SU-DHL-6 (cell line): ENCODE measurements around the gene BZW2.

Experiments
- H2AFZ ChIP-seq: fragments of 200-600 bp; sonication (generic); 2 replicates; pipeline ENCODE4 v1.6.1; 2014; ENCODE audit warnings: low read depth, mild to moderate bottlenecking, moderate library complexity, mixed read lengths, antibody characterized with exemption, low read length; ENCODE audit not compliant: severe bottlenecking
- H3F3A ChIP-seq: fragments of 200-600 bp; shearing (Covaris generic); 2 replicates; pipeline ENCODE4 v1.6.0; 2016; ENCODE audit warnings: antibody characterized with exemption, mild to moderate bottlenecking; ENCODE audit not compliant: insufficient read depth
- H3K27ac ChIP-seq: fragments of 200-600 bp; sonication (generic); 2 replicates; pipeline ENCODE4 v1.5.1; 2016; ENCODE audit warnings: low read depth, mild to moderate bottlenecking, low read length, moderate library complexity, mixed read lengths
- H3K27me3 ChIP-seq: fragments of 200-600 bp; sonication (generic), shearing (Covaris generic); 2 replicates; pipeline ENCODE4 v1.6.0; 2014; ENCODE audit warnings: mild to moderate bottlenecking, low read length
- H3K36me3 ChIP-seq: fragments of 200-600 bp; sonication (generic); 2 replicates; pipeline ENCODE4 v1.6.1; 2014; ENCODE audit warnings: mild to moderate bottlenecking, low read length, mixed read lengths
- H3K4me2 ChIP-seq: fragments of 300-600, 200-600 bp; shearing (Covaris generic), sonication (generic); 2 replicates; pipeline ENCODE4 v1.6.0; 2014; ENCODE audit warnings: low read length, low read depth, mild to moderate bottlenecking; ENCODE audit not compliant: poor library complexity, severe bottlenecking
- H3K4me3 ChIP-seq: fragments of 200-600 bp; sonication (generic); 2 replicates; pipeline ENCODE4 v1.5.1; 2014; ENCODE audit warnings: antibody characterized with exemption, low read length, mild to moderate bottlenecking, mixed read lengths; ENCODE audit not compliant: insufficient read depth, poor library complexity, severe bottlenecking
- H3K79me2 ChIP-seq: fragments of 200-600 bp; sonication (generic); 2 replicates; pipeline ENCODE4 v1.6.1; 2014; ENCODE audit warnings: mild to moderate bottlenecking, low read length, moderate library complexity; ENCODE audit not compliant: insufficient read depth
- H3K9ac ChIP-seq: fragments of 200-600 bp; sonication (generic); 2 replicates; pipeline ENCODE4 v1.7.0; 2014; ENCODE audit warnings: mild to moderate bottlenecking, low read length
- H3K9me2 ChIP-seq: fragments of 200-600 bp; sonication (generic); replicated peaks from 2 replicates; pipeline ENCODE4 v1.6.1; 2014; ENCODE audit warnings: low read length; ENCODE audit not compliant: insufficient read depth
- H3K9me3 ChIP-seq: fragments of 200-600 bp; sonication (generic); 2 replicates; pipeline ENCODE4 v1.6.1; 2014; ENCODE audit warnings: low read length, mixed read lengths; ENCODE audit not compliant: insufficient read depth
- H4K20me1 ChIP-seq: fragments of 200-600 bp; sonication (generic); 2 replicates; pipeline ENCODE4 v1.6.1; 2014; ENCODE audit warnings: low read depth, mild to moderate bottlenecking, antibody characterized with exemption, low read length, moderate library complexity, mixed read lengths
- CTCF ChIP-seq: fragments of 200-600 bp; sonication (generic); IDR thresholded peaks from one replicate; pipeline ENCODE4 v1.5.1; 2017; ENCODE audit warnings: antibody characterized with exemption, mild to moderate bottlenecking, low read length, moderate library complexity; ENCODE audit not compliant: insufficient read depth, poor library complexity, severe bottlenecking
- EZH2phosphoT487 ChIP-seq: fragments of 200-600 bp; sonication (generic), shearing (Covaris generic); conservative IDR thresholded peaks from 2 replicates; pipeline ENCODE4 v1.6.1; 2018; ENCODE audit warnings: mild to moderate bottlenecking, antibody characterized with exemption, low read length, moderate library complexity, mixed read lengths

The BZW2 gene

DNA sequence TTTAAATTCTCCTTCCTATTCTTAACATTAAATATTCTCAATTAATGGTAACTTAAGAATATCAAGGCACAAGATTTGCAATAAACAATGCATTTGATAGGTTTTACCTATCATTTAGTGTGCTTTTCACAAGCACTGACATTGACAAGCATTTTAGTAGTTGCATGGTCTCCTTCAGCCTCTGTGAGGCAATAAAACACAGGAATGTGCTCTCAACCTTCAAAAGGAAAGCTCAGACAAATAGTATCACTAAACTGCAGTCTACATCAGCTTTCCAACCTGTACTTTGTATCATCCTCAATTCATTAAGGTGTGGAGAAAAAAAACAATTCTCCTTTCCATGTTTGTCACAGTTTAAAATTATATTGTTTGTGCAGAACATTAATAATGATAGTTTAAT, 56.5 kb downstream of the BZW2 start:
- no peaks in the 10 kb centered on the region for H4K20me1 ChIP-seq
- H3F3A ChIP-seq = no peaks in the 10 kb centered on the region
- H3K27me3 ChIP-seq = no peaks in the 10 kb centered on the region
- H2AFZ ChIP-seq = no peak overlapping the region
- H3K4me2 ChIP-seq = no peak overlapping the region
- no peaks in the 10 kb centered on the region for H3K9me3 ChIP-seq
- no peak overlapping the region for H3K27ac ChIP-seq
- H3K4me3 ChIP-seq = no peak overlapping the region
- no peaks in the 10 kb centered on the region for H3K9me2 ChIP-seq
- no peak for TF ChIP-seq EZH2phosphoT487
- TF ChIP-seq CTCF = no peak
- H3K36me3 ChIP-seq = peaks cover 72% of the 10 kb centered on the region
- no peaks in the 10 kb centered on the region for H3K79me2 ChIP-seq
- H3K9ac ChIP-seq = no peak overlapping the region

- Histone ChIP-seq H3K9me2 (no peaks in the 10 kb centered on the region), H3K79me2 (no peaks in the 10 kb centered on the region), H3K27me3 (no peaks in the 10 kb centered on the region), H3K4me3 (no peak overlapping the region), H3K4me2 (no peak overlapping the region), H4K20me1 (no peaks in the 10 kb centered on the region), H3K9ac (no peak overlapping the region), H3K36me3 (peaks cover 29% of the 10 kb centered on the region), H3F3A (peaks cover 7% of the 10 kb centered on the region), H3K27ac (no peak overlapping the region), H3K9me3 (no peaks in the 10 kb centered on the region), H2AFZ (no peak overlapping the region)
- TF ChIP-seq CTCF (no peak), EZH2phosphoT487 (no peak)
These were observed 62.5 kb downstream of the BZW2 start for GRCh38 chr7:16708511-16708910.

DNA sequence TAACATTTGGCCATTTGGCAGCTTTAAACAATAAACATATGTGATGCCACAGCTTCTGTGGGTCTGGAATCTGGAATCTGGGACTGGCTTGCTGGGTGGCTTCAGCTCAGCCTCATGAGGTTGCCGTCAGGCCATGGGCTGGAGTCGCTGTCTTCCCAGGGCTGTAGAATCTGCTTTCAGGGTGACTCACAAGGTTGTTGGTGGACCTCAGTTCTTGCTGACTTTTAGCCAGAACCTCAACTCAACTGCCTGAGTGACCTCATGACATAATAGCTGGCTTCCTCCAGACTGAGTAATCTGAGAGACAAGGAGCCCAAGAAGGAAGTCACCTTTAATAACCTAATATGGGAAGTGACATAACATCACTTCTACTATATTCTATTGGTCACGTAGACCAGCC, 63.0 kb downstream of the BZW2 start:
- H3K27me3 ChIP-seq = no peaks in the 10 kb centered on the region
- H3K9me3 ChIP-seq = no peaks in the 10 kb centered on the region
- H3K9me2 ChIP-seq = no peaks in the 10 kb centered on the region
- H3K27ac ChIP-seq = no peak overlapping the region
- H3K4me3 ChIP-seq = no peak overlapping the region
- TF ChIP-seq CTCF = no peak
- no peak for TF ChIP-seq EZH2phosphoT487
- H4K20me1 ChIP-seq = no peaks in the 10 kb centered on the region
- H3K36me3 ChIP-seq = peaks cover 25% of the 10 kb centered on the region
- H3K4me2 ChIP-seq = no peak overlapping the region
- H2AFZ ChIP-seq = no peak overlapping the region
- H3K79me2 ChIP-seq = no peaks in the 10 kb centered on the region
- H3K9ac ChIP-seq = no peak overlapping the region
- H3F3A ChIP-seq = peaks cover 7% of the 10 kb centered on the region
